HG03060 (cell line): ENCODE results near the gene RPLP1.

Source experiments
- ATAC-seq: cut with Tn5 transposase; IDR thresholded peaks from one replicate; pipeline ENCODE4 v1.9.1; 2021; ENCODE audit warnings: low read depth, moderate number of reproducible peaks; ENCODE audit not compliant: unreplicated experiment

The RPLP1 gene

DNA sequence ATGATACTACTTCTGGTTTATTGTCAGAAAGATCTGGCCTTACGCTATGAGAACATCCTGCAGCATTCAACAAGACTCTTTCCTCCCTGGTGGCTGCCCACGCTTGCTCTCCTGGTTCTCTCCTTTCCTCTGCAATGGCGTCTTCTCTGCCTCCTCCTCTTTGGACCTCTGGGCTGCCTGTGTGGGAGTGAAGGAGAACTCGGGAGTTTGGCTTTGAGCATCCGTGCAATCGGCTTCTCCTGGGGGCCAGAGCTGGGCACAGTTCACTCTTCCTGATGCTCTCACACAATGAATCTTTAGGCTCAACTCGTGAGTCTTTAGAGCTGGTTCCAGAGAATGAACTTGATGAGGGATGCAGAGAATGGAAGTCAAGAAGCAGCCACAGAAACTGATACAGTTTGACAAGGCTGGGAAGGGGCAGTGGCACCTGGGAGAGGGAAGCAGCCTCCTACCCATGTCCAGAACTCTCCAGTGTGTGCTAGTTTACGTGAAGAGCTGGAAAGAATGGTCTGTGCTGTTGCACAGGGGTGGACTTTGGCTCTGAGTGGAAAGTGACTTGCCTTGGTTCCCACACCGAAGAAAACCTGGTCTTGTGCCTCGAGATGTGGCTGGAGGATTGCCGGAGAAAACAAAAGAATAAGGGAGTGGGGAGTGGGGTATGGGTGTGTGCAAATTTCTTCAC lies 37.9 kb downstream of the RPLP1 start:
- no peak for ATAC-seq

DNA sequence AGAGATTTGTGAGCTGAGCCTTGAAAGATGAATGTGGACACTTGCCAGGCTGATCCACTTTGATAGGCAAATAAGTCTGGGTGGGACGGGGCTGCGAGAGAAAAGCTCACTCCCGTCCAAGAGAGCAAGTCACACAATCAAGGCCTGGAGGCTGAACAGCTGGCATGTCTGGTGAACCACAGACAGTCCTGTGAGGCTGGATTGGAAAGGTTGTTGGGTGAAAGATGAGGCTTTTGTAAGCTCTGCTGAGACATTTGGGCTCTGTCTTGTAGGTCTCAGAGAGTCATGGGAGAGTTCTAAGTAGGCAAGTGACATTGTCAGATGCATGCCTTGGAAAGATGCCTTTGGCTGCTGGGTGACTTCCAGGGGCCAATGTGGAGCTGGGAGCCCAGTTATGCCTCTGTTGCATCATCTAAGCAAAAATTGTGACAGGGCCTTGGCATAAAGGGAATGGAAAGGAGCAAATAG lies 38.5 kb downstream of the RPLP1 start:
- no peak for ATAC-seq

DNA sequence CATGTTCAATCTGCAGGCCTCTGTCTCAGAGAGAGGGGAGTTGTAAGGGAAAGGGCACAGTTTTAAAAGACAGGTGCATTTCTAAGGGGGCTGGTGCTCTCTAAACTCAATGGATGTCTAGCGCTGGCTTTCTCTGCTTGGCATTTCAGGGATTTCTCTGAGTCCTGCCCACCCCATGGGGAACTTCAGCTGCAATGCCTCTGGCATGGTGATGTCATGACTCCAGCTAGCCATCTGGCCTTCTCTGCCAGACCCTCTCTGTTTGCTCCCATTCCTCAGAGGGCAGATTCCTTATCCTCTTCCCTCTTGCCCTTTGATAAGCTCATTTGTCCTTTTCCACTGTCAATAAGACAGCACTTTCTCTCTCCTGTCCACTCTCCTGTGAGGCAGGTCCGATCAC lies 40.8 kb downstream of the RPLP1 start:
- ATAC-seq = no peak

DNA sequence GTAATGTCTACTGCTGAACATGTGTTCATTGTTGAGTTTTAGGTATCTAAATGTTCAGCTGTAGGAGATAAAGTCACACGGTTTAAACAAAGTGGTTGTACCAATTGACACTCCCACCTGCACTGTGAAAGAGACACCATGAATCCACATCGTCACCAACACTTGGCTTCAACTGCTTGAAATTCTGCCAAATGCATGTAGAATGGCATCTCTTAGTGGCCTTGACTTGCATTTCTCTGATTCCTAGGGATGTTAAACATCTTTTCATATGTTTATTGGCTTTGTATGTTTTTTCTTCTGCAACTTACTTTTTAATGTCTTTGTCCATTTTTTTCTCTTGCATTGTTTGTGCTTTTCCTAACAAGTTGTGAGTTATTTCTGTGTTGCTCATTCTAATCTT lies 43.4 kb downstream of the RPLP1 start:
- ATAC-seq = no peak

DNA sequence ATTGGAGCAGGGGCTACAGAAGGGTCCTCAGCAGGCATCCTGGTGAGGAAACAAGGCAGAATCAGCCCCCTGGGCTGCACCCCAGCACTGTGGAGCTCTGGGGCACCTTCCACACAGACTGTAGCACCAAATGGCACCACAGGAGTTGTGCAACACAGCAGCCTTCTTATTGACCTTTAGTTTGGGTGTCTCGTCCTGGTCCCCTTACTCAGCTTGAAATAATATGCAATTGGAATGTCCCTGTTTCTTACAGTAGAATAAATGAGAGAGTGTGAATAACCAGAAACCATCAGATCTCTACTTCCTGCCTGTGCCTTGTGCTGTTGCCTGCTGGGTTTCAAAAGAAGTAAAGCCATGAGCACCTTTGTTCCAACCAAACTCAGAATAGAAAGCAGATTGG lies 44.5 kb downstream of the RPLP1 start:
- ATAC-seq = no peak

DNA sequence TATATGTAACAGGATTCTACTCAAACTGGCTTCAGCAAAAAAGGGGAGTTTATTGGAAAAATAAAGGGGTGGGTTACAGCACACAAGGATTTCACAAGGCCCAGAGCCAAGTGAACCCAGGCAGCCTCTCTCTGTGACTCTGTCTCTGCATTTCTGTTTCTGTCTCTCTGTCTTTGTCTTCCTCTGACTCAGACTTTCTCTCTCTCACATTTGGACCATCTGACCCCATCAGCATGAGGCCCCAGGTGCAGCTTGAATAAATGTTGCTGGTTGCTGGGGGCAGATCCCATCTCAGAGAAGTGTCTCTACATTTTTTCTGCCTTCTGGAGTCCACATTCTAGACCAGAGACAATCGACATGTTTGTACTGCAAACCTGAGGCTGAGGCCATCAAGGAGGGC lies 45.0 kb downstream of the RPLP1 start:
- no peak for ATAC-seq

DNA sequence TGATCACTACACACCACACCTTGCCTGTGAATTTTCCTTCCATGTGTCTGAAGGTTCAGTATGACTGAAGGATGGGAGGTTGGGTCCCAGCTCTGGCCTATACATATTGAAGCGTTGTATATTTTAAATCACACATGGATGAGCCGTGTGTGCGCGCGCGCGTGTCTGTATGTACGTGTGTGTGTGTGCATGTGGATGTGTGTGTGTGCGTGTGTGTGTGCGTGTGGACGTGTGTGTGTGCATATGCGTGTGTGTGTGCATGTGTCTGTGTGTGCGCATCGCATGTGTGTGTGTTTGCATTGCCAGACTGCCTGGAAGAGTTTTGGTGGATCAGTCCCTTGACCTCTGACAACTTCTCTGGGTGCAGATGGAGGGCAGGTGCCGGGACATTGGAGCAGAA lies 45.7 kb downstream of the RPLP1 start:
- ATAC-seq = no peak

DNA sequence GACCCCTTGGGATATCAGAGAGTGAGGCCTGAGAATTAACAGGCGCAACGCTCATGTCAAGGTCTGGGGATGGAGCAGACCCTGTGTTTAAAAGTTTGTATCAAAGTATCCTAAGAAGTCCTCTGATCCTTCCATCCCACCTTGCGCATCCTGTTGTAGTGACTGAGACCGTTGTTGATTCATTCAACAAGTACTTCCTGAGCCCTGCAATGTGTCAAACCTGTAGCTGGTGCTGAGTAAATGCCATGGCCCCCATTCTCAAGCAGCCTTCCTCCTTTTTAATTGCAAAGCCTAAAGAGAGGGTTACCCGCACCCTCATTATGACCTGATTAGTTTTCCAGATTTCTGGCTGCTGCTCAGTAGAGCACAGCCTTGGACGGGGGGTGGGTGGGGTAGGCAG lies 46.4 kb downstream of the RPLP1 start:
- no peak for ATAC-seq

DNA sequence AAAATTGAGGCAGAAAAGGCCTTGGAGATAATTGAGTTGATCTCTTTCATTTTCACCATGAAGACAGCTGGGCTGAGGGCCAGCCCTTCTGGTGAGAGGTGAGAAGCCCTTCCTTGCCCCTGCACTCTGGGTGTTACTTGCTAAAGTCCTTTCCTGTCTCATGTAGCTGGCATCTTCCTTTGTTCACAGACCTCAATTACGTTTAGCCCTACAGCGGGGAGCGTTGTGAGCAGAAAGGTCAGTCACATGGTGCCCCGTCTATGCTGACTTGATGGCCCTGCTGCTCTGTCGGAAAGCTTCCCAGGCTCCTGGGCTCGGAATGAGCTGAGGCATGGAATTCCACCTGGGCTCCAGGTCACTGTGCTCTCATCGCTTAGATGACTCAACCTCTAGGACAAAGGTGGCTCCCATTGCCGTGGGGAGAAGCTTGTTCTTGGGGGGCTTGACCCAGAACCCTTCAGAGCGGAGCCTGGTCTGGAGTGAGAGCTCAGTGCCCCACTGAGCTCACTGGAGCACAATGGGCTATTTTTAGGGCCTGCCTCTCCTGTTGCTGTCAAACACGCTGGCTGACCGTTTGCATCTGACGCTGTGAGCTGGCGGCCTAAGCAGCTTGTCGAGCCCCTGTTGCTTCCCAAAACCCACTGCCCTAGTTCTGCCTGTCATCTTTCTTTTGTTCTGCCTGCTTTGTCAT lies 47.0 kb downstream of the RPLP1 start:
- ATAC-seq = no peak

DNA sequence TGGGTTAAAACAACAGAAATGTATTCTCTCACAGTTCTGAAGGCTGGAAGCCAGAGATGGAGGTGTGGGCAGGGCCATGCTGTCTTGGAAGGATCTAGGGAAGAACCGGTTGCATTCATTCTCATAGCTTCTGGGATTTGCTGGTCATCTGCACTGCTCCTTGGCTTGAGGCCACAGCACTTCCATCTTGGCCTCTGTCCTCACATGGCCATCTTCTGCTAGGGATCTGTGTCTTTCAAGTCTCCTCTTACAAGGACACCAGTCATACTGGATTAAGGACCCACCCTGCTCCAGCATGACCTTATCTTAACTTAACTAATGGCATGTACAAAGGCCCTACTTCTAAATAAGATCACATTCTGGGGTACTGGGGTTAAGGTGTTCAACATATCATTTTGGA lies 47.7 kb downstream of the RPLP1 start:
- no peak for ATAC-seq

DNA sequence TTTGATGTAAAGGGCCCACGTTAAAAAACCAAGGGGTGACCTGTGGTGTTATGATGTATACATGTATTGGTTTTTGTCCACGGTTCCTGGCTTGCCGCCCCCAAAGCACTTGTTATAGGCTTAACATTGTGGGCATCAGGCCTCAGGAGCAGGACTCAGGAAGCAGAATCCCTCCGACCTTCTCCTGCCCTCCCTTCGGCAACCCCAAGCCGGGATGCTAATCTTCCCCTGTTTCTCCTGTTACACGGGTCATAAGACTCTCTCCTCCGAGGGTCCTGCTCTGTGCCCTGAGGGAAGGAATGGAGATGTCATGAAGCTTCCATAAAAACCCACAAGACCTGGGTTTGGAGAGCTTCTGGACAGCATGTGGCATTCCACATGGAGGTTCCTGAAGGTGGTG lies 48.8 kb downstream of the RPLP1 start:
- no peak for ATAC-seq

DNA sequence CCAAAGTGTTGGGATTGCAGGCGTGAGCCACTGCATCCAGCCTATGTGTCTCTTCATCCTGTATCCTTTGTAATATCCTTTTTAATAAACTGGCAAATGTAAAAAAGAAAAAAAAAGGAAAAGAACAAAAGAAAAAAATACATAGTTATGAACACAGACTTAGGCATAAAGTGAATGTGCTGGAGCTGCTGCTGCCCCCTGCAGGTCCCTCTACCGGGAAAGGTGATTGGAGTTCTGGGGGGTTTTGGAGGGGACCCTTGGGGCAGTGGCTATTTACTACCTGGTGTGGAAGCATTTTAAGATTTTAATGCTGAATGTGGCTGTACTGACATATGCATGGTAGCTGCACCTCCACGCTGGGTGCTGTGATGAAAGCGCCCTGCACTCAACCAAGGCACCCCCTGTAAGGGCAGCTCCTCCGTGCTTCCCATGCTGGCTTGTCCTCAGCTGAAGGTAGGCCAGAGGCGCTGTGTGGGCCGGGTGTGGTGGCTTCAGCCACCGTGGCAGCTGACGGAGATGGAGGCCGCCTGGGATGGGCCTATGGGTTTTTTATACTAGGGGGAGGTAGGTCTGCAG lies 49.9 kb downstream of the RPLP1 start:
- no peak for ATAC-seq

DNA sequence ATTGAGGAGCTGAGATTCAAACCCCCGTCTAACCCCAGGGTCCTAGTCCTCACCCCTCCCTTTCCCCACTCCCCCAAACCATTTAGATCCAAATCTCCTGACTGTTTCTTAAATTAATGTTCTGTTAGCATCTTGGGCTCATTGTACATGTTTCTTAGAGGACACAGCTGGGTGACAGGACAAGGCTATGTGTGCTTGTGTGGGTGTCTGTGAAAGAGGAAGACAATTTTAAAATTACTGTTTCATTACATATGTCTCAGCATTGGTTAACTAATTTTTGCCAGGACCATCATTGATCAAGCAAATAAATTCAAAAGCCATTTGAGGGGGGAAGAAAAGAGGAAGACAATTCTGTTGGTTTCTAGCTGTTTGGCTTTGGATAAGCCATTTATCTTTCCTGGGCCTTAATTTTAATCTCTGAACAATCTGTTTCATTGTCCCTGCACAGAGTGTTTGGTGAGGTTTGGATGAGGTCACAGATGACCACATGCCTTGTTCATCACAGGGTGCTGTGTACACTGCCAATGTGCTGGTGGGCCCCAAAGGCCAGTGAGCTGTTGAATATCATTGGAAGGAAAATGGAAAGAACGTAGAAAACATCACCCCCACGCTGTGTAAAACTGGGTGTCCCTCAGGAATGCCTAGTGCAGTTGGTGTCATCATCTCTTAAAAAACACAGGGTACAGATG lies 51.9 kb downstream of the RPLP1 start:
- no peak for ATAC-seq
